GM18870 (cell line): ENCODE data around the gene SMYD3.

ENCODE experiments used
- ATAC-seq: cut with Tn5 transposase; IDR thresholded peaks from one replicate; pipeline ENCODE4 v1.9.1; 2021; ENCODE audit warnings: moderate library complexity; ENCODE audit not compliant: unreplicated experiment

Gene SMYD3

DNA sequence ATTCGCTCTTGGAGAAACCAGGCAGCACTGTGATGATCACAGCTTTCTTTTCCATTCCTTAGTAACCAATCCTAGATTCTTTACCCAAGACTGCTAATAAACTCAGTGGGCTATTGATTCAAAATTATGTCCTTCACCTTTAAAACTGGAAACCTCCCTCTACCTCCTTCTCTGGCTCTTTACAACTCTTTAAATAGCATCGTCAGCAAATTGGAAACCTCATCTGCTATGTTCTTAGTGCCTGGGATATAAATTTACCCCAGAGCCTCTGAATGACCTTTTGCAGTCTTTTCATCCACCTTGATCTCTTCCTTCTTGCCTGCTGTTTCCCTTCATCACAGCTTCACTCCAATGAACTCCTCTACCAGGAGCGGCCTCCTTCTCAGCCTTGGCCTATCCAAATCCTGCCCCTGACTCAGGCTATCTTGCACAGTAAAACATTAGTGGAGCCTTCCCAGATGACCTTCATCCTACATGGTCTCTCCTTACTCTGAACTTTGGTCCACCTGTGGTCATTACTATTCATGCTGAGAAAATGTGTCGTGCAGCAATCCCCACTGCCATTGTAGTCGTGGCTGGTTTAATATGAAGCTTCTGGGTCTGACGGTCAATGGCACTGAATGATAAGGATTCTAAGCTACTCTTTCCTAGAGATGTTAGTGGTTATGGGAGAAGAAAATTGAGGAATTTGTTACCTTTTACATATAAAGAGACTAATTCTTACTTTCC is 644.1 kb downstream of the SMYD3 start:
- no peak for ATAC-seq

DNA sequence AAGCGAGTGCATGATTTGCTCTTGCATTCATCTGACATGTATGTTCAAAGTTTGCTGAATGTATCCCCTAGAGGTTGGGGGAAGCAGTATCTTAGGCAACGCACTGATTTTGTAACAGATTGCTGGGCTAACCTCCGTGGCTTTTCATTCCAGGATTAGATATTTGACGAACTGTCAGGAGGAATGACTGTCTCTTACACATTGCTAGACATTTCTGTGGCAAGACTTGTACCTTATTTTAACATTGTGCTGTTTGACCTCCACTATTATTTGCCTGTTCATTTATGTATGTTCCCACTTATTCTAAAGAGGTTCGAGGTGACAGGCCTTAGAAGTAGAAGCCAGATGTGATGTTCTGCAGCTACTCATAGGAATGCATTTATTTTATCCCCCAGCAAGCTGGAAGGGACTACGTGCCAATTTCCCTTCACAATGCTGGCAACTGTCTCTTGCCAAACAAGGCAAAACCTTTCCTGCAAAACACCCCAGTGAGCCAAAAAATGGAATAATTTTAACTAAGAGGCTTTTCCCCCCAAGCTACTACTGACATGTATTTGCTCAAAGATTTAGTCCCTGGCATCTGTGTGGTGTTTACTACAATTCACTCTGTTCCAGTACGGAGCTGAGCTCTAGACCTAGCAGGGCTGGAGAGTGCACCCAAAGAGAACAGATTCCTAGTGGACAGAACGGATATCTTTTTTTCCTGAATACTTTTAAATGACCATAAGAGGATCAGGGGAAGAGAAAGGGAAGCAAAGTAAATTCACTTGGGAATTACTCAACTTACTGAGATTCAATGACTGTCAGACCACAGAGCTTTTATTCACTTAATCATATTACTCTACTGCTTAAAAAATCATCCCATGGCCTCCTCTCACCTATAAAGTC is 646.2 kb downstream of the SMYD3 start:
- no peak for ATAC-seq

DNA sequence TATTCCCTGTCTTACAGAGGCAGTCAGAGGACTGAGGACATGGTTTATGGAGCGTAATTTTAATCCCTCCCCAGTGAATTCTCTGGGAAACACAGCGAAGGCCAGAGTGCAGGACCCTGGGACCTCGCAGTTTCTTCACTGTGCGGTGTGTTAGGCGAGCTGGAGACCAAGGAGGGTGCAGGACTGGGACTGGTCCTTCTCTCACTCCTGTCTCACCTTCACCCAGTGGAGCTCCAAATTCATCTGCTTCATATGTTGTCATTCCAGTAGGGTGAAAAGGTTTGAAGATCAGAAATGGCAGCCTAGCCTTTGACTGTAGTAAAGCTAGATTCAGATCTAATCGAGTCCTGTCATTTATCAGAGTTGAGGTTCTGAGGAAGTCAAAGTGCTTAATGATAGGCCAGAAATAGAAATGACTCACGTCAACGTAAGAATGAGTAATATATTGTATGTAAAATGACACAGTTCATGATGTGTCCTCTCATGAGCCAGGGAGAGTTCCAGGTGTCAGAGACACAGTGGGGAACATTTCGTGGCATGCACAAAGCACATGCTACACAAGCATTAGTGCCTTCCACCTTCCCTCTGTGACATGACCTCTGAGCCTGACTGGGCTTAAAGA is 647.5 kb downstream of the SMYD3 start:
- ATAC-seq, result no peak

DNA sequence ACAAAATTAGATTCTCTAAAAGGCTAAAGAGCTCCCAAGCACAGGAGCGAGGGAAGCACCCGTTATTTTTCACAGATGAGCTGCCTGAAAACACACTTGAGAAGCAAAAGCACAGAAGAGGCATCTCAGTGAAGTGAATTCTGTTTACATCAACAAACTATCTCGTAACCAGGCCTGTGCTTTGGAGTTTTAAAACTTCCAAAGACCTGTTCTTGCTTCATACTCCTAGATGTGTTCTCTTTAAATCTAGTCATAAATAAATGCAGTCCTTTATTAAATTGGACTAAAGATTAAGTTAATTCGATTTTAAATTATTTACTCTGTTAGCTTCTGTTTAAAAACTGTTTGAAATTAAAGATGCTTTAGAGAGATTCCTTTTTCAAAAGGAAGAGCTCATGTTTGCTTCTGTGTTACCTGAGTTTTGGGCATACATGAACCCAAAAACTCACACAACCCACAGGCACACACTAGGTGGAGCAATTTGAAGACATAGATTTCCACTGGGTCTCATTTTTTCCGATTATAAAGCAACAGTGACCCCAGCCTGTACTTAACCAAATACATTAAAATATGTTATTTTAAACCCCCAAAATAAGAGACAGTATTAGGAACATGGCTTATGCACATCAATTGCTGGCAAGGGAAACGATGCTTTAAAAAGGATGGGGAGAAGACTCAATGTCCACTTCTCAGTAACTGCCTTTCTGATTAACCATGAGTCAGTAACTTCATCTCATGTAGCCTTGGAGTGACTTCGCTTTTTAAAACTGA is 648.2 kb downstream of the SMYD3 start:
- ATAC-seq, result no peak

DNA sequence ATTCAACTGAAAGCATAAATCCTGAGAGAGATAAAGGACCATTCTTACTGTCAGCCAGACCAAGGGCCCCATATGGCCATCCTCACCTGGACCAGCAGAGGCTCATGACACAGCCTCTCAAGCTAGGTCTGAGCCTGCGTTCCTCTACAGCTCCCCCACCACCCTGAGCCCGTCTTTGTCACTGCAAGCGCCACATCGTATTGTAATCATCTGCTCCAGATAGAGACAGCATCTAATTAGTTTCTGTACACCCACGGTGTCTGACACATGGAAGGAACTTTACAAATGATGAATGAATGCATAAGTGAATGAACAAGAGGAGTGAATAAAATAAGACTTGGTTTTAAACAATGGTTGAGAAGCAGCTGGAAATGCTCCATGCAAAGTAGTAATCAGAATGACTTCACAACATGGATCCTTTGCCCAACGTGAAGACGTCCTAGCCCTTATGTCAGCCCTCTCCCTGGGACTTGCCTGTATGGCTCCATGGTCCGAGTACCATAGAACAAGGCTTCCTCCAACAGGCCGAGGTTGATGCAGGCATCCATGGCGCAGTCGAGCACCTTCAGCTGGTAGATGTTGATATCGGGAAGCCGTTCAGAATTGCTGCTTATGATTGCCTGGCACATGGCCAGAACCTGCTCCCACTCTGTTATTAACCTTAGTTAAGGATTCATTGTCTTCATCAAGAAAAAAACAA is 648.9 kb downstream of the SMYD3 start:
- no peak for ATAC-seq

DNA sequence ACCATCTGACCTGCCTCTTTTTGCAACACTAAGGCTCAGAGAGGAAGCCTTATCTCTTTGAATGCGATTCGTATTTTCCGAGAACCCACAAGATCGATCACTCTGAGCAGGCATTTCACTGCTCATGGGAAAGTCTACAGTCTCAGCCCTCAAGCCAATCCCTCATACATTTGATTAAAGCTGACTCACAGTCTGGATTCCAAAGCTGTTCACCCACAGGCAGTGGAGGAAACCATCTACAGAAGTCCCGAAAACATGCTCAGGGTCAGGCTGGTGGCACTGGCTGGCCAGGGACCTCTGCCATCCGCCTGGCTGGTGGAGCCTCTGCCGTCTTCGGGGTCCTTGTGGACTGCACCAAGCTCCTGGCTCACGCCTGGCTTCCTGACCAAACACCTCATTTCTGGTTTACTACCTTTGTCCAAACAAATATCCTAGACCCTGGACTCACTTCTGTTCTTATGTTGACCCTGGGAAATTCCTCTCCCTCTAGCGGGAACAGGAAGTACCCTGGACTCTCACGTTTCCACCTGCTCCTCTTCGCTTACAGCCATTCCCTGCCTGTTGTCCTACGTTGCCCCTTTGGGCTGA is 650.0 kb downstream of the SMYD3 start:
- ATAC-seq, result no peak

DNA sequence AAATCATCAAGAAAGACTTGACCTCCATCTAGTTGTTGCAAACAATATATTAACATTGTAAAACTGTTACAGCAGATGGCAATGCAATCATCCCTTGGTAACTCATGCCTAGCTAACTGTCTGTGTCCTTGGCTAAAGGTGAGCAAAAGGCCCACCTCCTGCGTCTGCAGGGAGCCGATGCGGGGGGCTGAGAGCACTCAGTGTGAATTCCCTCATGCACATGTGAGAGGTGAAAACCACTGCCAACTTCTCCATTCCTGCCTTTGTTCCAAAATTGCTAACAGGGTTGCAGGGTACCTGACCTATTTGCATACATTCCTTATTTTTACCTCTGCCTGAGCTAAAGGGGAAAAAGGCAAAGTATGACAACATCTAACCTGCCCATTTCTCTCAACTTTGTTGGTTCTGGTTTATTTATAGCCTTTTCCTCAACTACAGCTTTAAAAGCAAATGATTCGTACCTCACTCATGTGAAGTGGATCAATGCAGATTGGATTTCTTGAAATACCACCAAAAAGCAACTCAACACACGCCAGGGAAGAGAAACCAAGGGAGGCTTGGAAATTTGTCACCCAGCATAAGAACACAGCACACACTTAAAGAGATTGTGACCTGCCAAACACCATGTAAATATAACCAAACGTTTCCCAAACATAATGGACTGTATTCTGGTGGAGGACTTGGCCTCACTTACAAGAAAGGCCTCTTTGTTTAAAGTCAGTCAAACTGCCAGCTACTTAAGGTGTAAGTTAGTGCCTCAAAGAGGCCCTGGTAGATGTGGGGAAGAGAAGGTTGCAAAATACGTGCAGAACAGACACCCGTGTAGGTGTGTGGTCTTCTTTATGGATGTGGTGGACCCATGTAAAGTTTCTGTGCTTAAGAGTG is 651.0 kb downstream of the SMYD3 start:
- no peak for ATAC-seq

DNA sequence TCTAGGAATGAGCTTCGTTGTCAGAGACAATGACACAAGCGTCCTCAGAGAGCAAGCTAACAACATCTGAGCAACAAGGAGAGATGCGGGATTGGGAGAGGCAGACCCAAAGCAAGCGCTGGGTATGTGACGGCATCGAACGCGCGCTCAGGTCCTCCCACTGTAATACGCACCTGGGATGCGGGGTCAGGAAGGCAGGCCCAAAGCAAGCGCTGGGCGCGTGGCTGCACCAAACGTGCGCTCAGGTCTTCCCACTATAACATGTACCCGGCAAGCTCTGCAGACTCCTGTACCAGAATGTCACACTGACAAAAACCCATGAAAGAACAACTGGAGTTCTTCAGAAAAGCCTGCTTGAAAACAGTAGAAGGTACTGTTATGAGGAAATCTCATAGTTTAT is 653.8 kb downstream of the SMYD3 start:
- no peak for ATAC-seq

DNA sequence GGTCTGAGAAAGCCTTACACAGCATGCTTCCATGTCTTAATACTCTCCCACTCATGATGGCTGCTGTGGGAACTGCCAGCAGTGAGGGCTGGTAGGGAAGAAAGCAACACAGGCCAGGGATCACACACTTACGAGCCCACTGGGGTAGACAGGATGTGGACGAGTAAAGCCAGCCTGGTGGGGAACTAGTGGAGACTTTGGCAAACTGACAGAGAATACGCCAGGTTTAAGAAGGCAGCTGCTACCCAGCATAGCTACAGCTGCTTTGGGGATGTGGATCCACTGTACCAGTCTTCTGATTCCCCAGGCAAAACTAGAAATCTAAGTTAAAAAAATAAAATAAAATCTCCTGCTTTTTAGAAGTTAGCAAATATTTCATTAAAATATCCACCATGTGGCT is 664.0 kb downstream of the SMYD3 start:
- ATAC-seq, result no peak

DNA sequence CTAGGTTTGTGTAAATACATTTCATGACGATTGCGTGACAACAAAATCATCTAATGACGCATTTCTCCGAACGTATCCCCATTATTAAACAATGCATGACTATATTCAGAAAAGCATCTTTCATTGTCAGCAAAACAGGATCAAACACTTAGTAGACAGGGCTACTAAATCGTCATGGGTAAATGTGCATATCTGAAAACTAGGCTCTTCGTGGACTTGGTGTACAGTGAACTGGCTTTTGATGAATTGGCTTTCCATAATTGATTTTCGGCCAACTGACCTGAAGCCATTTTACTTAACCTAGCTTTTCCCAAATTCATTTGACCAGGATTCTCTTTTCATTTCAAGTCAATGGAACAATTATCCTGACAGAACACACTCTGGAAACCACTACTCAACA is 665.0 kb downstream of the SMYD3 start:
- no peak for ATAC-seq

DNA sequence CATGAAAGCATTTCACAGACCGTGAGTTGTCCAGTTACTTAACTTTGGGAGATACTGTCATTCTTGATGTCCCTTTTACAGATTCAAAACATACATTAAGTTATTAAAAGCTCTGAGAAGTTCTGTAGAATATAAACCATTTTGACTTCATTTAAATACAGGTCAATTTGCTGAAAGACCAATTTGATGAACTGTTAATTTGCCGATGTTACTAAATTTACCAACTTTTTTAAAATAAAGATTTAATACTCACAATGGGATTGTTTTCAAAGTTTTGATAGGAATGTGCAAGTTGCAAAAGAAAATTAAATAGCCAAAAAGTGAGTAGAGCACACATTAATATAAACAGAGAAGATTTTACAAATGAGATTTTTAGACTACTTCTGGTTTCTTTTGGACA is 666.1 kb downstream of the SMYD3 start:
- no peak for ATAC-seq

DNA sequence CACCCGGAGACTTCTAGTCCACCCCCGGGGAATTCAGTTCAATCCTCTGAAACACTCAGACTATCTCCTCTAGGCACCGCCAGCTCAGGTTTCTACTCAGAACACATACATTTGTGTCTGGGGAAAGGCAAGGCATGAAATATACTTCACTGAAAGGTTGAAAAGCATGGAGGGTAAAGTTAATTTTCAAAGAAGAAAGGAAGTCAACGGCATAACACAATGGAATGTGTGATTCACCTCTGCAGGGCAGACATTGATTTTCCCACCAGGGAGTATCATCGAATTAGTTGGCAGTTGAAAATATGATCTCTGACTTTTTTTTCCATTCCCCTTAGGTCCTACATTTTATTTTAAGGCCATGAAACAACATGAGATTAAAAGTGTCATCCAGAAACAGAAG is 669.4 kb downstream of the SMYD3 start:
- ATAC-seq, result no peak

DNA sequence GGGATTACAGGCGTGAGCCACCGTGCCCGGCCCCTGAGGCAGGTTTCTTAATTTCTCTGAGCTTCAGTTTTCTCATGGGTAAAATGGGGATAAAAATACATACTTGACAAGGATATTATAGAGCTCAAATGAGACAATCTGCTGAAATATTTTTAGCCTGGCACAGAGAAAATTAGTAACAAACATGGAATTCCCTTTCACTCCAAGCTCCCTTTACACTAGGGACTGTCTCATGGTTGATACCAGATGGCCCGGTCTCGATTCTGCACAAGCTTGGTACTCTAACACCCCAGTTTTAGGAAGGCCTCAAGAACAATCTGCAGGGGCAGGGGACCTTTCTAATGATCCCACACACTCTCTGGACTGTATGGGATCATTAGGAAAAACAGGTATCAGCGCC is 671.7 kb downstream of the SMYD3 start:
- no peak for ATAC-seq

DNA sequence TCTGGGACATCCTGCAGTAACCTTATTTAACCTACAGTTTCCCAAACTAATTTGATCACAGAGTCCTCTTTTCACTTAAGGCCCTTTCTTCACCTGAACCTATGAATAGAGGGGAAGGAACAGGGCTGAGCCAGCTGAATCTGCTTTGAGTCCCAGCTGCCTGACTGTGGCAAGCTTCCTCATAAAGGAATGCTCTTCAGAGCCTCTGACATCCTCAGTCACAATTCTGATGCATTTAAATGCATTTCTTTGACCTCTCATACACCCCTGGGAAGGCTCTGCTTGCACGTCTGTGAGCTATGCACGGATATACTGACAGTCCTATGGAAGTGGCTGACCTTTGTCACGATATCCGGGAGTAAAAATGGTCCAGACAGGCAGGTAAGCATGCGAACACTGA is 673.1 kb downstream of the SMYD3 start:
- ATAC-seq, result no peak

DNA sequence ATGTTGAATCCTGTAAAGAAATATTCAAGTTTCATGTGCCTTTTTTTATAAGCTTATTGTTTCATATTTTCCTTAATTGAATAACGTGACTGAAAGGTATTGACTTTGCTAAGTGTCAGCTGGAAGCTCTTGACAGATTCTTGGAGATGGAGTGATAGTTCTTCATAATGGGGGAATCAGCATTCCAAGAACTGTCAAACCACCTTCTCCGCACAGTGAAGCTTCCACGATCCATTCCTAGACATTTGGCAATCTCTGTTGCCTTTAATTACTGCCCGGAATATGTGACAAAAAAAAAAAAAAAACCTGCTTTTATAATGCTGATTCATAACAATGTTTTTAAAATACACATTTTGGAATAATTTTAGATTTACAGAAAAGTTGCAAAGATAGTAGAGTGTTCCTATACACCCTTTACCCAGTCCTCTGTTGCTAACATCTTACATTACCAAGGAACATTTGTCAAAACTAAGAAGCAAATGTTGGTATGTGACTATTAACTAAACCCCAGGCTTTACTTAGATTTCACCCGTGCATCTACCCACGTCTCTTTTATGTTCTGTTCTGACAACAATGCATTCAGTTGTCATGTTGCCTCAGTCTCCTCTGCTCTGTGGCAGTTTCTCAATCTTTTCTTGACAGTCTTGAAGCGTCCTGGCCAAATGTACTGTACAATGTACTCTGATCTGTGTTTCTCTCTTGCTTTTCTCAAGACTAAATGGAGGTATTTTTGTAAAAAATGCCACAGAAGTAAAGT is 674.1 kb downstream of the SMYD3 start:
- ATAC-seq, result no peak

DNA sequence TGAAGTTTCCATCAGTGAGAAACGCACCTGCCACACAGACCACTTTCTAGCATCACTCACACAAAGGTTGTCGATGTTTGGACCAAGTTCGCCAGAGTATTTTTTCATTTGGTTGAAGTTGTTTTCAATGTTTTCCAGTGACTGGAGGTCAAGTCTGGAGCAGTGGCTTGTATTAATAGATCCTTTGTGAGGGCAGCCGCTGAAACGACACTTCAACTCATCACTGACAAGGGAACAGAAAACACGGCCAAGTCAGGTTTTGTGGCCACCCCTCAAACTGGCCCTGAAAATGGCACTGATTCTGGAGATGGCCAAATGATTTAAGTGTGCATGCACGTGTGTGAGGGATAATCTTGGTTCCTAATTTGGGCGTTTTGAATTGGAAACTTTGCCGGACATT is 675.6 kb downstream of the SMYD3 start:
- ATAC-seq, result no peak

DNA sequence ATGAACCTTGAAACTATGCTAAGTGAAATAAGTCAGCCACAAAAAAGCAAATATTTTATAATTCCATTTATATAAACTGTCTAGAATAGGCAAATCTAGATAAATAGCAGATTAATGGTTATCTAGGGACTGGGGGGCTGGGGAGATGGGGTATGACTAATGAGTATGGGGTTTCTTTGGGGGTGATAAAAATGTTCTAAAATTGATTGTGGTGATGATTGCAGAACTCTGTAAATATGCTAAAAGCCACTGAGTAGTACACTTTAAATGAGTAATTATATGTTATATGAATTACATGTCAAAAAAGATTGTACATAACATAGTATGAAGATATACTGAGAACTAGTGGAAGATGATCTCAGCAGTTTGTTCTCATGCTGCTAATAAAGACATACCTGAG is 677.3 kb downstream of the SMYD3 start:
- ATAC-seq, result no peak

DNA sequence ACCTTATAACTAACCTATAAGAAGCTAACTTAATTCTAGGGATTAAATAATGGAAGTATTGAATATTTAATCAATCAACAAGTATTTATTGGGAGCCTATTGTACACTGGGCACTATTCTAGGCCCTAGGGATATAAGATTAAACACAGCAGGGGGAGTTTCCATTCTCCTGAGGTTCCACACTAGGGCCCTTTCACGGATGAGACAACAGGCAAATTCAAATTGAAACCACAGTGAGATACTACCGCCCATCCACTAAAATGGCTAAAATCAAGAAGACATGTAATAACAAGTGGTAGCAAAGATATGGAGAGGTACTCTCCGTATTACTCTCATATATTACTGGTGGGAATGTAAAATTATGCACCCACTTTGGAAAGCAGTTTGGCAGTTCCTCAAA is 677.9 kb downstream of the SMYD3 start:
- ATAC-seq, result no peak

DNA sequence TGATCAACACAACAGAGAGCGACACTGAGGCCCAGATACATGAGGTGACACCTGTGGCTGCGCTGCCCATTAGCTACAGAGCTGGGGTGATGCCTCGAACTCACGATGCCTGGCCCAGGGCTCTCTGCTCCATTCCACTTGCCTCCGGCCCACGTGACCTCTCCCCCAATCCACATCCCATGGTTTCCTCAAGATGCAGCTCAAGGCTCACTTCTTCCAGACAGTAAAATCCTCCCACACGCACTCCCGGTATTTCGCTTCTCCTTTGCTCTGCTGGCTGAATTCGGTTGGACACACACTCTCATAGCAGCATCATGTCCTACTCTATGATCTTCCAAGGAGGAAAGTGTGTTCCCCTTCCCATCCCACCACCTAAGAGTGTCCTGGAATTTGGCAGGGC is 679.8 kb downstream of the SMYD3 start:
- ATAC-seq, result no peak
